Colonic mucosa (tissue), 4 donors: ENCODE results near the gene SDK2. TPM values are rescaled to one million over a fixed set of nuclear protein-coding genes. Genes with fewer than 3 reads are reported as not detected.

Experiments used
- DNase-seq: peaks from one replicate; pipeline ENCODE4 v3.0.0-alpha.2; 2020
- H3K27ac ChIP-seq: fragments of 200-600 bp; one replicate; pipeline ENCODE4 v1.8.0; 2021
- H3K27me3 ChIP-seq: fragments of 200-600 bp; one replicate; pipeline ENCODE4 v1.8.0; 2021
- H3K36me3 ChIP-seq: fragments of 200-600 bp; one replicate; pipeline ENCODE4 v1.8.0; 2021
- H3K4me1 ChIP-seq: fragments of 200-600 bp; one replicate; pipeline ENCODE4 v1.8.0; 2021; ENCODE audit warnings: mild to moderate bottlenecking
- H3K4me3 ChIP-seq: fragments of 200-600 bp; one replicate; pipeline ENCODE4 v1.8.0; 2021
- H3K9ac ChIP-seq, 2 donors: one replicate each; pipeline ENCODE4 v1.7.0; 2013; ENCODE audit warnings: control low read depth in 2 of 2, low read depth in 2 of 2, low read length in 2 of 2
- H3K9me3 ChIP-seq: fragments of 200-600 bp; one replicate; pipeline ENCODE4 v1.8.0; 2021
- intact Hi-C: fragments of 100-400 bp; cut with DNase I; formaldehyde crosslinking; loops from one replicate; pipeline ENCODE4 v1.14.1; 2022
- total RNA-seq, 2 donors: library from RNA; stranded (reverse); fragmentation: NEBNext Ultra II Directional in 1 of 2; extraction: Animal tissue kit (Norgen Biotek cat#: 25700) in 1 of 2; gene quantifications; one replicate each; pipeline ENCODE4 v1.2.1, GENCODE V29; 2021
- TF ChIP-seq, protein P1 (sequence below): fragments of 200-600 bp; IDR thresholded peaks from one replicate; pipeline ENCODE4 v1.8.0; 2022; ENCODE audit warnings: antibody characterized with exemption, mild to moderate bottlenecking
- donor health status: healthy.
- donor health status: DM: no; HTN: no; CAD: no.
- donor health status: DM: no; HTN: no; CAD: no.

SDK2 gene
- total RNA-seq, 2 donors from 2014 or later = 0.94 to 1.2 TPM

DNA sequence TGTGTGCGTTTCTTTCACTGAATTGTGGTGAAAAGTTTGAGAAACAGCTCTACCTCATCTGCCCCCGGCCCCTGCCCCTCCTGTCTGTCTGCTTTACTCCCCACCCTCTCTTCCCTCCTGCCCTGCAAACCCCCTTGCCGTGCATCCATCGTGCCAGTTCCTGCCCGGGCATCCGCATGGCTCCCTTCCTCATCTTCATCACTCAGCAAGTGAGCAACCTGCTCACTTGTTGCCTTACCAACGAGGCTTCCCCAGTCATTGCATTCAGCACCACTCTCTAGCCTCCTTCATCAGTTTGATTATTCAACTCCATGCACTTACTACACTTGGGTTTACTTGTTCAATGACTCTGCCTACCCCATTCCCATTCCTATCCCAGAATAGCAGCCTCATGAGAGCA is 34.8 kb upstream of the SDK2 start:
- Histone ChIP-seq H3K36me3 (no peaks in the 10 kb centered on the region), H3K4me1 (no peaks in the 10 kb centered on the region)
- TF ChIP-seq, protein P1, sequence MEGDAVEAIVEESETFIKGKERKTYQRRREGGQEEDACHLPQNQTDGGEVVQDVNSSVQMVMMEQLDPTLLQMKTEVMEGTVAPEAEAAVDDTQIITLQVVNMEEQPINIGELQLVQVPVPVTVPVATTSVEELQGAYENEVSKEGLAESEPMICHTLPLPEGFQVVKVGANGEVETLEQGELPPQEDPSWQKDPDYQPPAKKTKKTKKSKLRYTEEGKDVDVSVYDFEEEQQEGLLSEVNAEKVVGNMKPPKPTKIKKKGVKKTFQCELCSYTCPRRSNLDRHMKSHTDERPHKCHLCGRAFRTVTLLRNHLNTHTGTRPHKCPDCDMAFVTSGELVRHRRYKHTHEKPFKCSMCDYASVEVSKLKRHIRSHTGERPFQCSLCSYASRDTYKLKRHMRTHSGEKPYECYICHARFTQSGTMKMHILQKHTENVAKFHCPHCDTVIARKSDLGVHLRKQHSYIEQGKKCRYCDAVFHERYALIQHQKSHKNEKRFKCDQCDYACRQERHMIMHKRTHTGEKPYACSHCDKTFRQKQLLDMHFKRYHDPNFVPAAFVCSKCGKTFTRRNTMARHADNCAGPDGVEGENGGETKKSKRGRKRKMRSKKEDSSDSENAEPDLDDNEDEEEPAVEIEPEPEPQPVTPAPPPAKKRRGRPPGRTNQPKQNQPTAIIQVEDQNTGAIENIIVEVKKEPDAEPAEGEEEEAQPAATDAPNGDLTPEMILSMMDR = no peak

GRCh38 chr17:73669771-73670170 is 25.5 kb upstream of the SDK2 start:
- DNase-seq = no peak
- no peaks in the 10 kb centered on the region for H3K9me3 ChIP-seq
- TF ChIP-seq, protein P1 = no peak
- no peaks in the 10 kb centered on the region for H3K27me3 ChIP-seq
- no peaks in the 10 kb centered on the region for H3K4me1 ChIP-seq
- H3K27ac ChIP-seq = no peak overlapping the region
- no peak overlapping the region for H3K4me3 ChIP-seq
- no peaks in the 10 kb centered on the region for H3K36me3 ChIP-seq
- no peak overlapping the region for H3K9ac ChIP-seq
- intact Hi-C loops = no loop called here

More for the DNA sequence above, 34.8 kb upstream of the SDK2 start:
- Histone ChIP-seq H3K4me3 (no peak overlapping the region), H3K9me3 (no peaks in the 10 kb centered on the region), H3K9ac (no peak overlapping the region), H3K27ac (no peak overlapping the region), H3K27me3 (no peaks in the 10 kb centered on the region)
- DNase-seq = no peak
- intact Hi-C loops = no loop called here

- no peak for DNase-seq
- no peak overlapping the region for H3K27ac ChIP-seq
- H3K9ac ChIP-seq = no peak overlapping the region
- H3K4me1 ChIP-seq = no peaks in the 10 kb centered on the region
- H3K36me3 ChIP-seq = no peaks in the 10 kb centered on the region
- intact Hi-C loops = no loop called here
- no peaks in the 10 kb centered on the region for H3K27me3 ChIP-seq
- TF ChIP-seq, protein P1 = no peak
- no peak overlapping the region for H3K4me3 ChIP-seq
- H3K9me3 ChIP-seq = no peaks in the 10 kb centered on the region
Measured at GRCh38 chr17:73667181-73667959, 23.1 kb upstream of the SDK2 start.

- Histone ChIP-seq H3K9ac (no peak overlapping the region), H3K4me3 (no peak overlapping the region), H3K36me3 (no peaks in the 10 kb centered on the region), H3K9me3 (no peaks in the 10 kb centered on the region), H3K27ac (no peak overlapping the region), H3K27me3 (no peaks in the 10 kb centered on the region), H3K4me1 (no peaks in the 10 kb centered on the region)
- TF ChIP-seq, protein P1 = no peak
- no peak for DNase-seq
- intact Hi-C loops = no loop called here
Measured at GRCh38 chr17:73663614-73664013, 19.4 kb upstream of the SDK2 start.

DNA sequence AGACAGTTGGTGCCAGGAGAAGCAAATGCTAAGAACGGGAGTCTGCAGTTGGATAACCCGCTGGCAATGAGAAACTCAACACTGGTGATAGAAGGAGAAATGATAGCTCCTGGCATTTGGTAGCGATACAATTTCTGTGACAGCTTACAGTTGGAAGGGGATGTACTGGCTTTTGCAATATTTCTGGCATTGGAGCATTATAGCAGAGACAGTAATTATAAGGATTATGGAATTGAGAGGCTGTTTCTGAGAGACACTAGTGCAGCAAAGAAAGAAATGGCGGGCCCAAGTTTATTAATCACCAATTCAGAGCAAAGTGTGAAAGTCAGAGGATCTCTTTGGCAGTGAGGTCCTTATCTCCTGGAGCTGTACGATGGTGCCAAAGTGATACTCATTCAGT is 16.1 kb upstream of the SDK2 start:
- intact Hi-C loops = no loop called here
- H3K27ac ChIP-seq = no peak overlapping the region
- no peaks in the 10 kb centered on the region for H3K27me3 ChIP-seq
- no peak overlapping the region for H3K4me3 ChIP-seq
- H3K4me1 ChIP-seq = no peaks in the 10 kb centered on the region
- H3K9ac ChIP-seq = no peak overlapping the region
- TF ChIP-seq, protein P1 = no peak
- no peaks in the 10 kb centered on the region for H3K9me3 ChIP-seq
- DNase-seq = no peak
- no peaks in the 10 kb centered on the region for H3K36me3 ChIP-seq
